ENCODE results near the gene SLC18A3. TPM values are rescaled to one million over a fixed set of nuclear protein-coding genes. Genes with fewer than 3 reads are reported as not detected.

The SLC18A3 gene
- not detected in 2 replicates for total RNA-seq

GRCh38 chr10:49610114-49610457, at the start of gene SLC18A3:
TSS of gene SLC18A3 (plus strand) at chr10:49610310. CDS start at chr10:49610741, 431 bp downstream.

GRCh38 chr10:49613882-49614241, 3.8 kb downstream of the SLC18A3 start, which contains the start of gene CHAT:
TSS of gene CHAT (plus strand) at chr10:49614037. CDS start at chr10:49614190, 153 bp downstream.

Other genes starting within 250 kb of the SLC18A3 start
- not detected in 2 replicates for gene DRGX, start 214.2 kb upstream of the SLC18A3 start, total RNA-seq
- 34.2 and 39.8 TPM in 2 replicates for gene ERCC6, start 71.2 kb upstream of the SLC18A3 start, total RNA-seq
- gene CHAT, start 3.7 kb downstream of the SLC18A3 start, total RNA-seq = not detected in 2 replicates
- not detected in 2 replicates for gene C10orf53, start 69.3 kb downstream of the SLC18A3 start, total RNA-seq
- gene OGDHL, start 152.0 kb downstream of the SLC18A3 start, total RNA-seq = 0.19 and 0.33 TPM in 2 replicates

Data from vein endothelial cell (primary cell).